Activated T-cell treated with anti-CD3 and anti-CD28 coated beads, Interleukin-2, amount 50 U/mL, for 4 hours (primary cell): ENCODE data around the gene SRRM3. TPM values are rescaled to one million over a fixed set of nuclear protein-coding genes. Genes with fewer than 3 reads are reported as not detected.
"Not testable (repeated sequence)": the region's sequence is repeated elsewhere in the genome, so short reads cannot be mapped to it uniquely, and the experiment has no call there.

ENCODE experiments used
- ATAC-seq, 2 donors: fragments of 200-7000 bp; cut with Tn5 transposase; one replicate each; pipeline ENCODE4 v1.10.0; 2021
- DNase-seq: peaks from one replicate; pipeline ENCODE4 v3.0.0-alpha.2; 2020
- H3K27me3 Mint-ChIP-seq: one replicate; pipeline ENCODE4 v1.8.0; 2021; ENCODE audit warnings: low read depth, mixed read lengths
- H3K36me3 Mint-ChIP-seq: one replicate; pipeline ENCODE4 v1.8.0; 2022; ENCODE audit warnings: mixed read lengths; ENCODE audit not compliant: insufficient read depth
- H3K4me1 Mint-ChIP-seq: one replicate; pipeline ENCODE4 v1.8.0; 2021; ENCODE audit warnings: low read depth, mixed read lengths
- H3K4me3 Mint-ChIP-seq: one replicate; pipeline ENCODE4 v1.8.0; 2021; ENCODE audit warnings: mild to moderate bottlenecking, moderate library complexity, mixed read lengths
- H3K9me3 Mint-ChIP-seq: one replicate; pipeline ENCODE4 v1.8.0; 2021; ENCODE audit warnings: mixed read lengths
- total RNA-seq, 3 donors: library from RNA; stranded (reverse); gene quantifications; one replicate each; pipeline ENCODE4 v1.2.1, GENCODE V29; 2021

The SRRM3 gene
- total RNA-seq, 3 donors from 2014 or later, result 0.10 TPM; not detected in 2

GRCh38 chr7:76292911-76293310, 91.2 kb downstream of the SRRM3 start:
- not testable (repeated sequence) for H3K27me3 Mint-ChIP-seq, H3K36me3 Mint-ChIP-seq, ATAC-seq, H3K4me3 Mint-ChIP-seq, H3K4me1 Mint-ChIP-seq, DNase-seq, H3K9me3 Mint-ChIP-seq

DNA sequence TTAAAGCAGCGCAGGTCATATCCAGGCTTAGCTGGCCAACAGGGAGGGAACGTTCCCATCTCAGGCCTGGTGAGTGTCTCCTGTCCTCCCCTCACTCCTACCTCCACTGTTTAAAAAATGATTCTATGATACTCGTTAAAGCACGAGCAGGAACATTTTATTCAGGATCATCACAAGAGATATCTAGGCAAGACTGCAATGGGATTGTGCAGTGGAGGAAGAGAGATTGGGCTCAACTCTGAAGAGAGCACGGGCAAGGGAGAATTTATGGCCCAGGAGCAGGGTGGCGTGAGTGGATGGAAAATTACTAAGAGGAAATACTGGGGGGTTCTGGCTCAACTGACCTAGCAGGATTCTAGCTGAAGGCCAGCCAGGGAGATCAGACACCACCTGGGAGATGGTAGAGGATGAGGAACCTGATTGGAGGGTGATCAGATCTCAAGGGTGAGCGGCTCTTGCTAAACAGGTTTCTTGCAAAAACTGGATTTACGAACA, 91.8 kb downstream of the SRRM3 start:
- H3K4me1 Mint-ChIP-seq, result peaks cover 8% of the 10 kb centered on the region
- ATAC-seq (no peak), DNase-seq (no peak)
- no peaks in the 10 kb centered on the region for H3K9me3 Mint-ChIP-seq
- no peaks in the 10 kb centered on the region for H3K27me3 Mint-ChIP-seq
- no peak overlapping the region for H3K4me3 Mint-ChIP-seq
- no peaks in the 10 kb centered on the region for H3K36me3 Mint-ChIP-seq

DNA sequence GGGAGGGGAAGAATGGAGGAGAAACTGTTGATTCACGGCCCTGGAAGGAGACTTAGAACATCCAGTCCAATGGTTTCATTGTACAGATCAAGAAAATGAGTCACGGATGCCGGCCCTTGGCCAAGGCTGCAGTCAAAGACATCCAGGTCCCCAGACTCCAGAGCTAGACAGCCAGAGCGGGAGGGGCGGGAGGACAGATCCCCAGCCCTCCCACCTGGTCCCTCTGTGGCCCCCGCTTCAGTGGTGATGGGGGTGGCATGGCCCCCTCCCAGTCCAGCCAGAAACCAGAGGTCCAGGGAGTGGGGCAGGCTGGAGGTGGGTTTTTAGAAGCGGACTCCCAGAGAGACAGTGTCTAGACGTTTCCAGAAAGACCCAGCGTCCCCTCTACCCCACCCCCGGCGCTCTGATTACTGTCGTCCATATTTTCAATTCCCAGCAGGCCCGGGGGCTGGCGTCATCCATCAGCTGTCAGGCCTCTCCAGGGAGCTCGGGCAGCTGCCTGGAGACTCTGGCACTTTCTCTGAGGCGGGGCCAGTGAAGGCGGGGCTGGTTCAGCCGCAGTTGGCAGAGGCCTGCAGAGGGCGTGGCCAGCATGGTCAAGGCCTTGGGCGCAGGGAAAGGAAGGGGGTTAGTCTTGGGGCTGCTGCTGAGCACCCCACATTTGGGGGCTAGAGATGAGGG, 92.8 kb downstream of the SRRM3 start:
- H3K36me3 Mint-ChIP-seq, result no peaks in the 10 kb centered on the region
- H3K4me1 Mint-ChIP-seq, result peaks cover 8% of the 10 kb centered on the region
- DNase-seq (no peak), ATAC-seq (no peak)
- H3K4me3 Mint-ChIP-seq, result no peak overlapping the region
- H3K27me3 Mint-ChIP-seq, result no peaks in the 10 kb centered on the region
- H3K9me3 Mint-ChIP-seq, result no peaks in the 10 kb centered on the region

GRCh38 chr7:76296743-76297740, 95.3 kb downstream of the SRRM3 start:
- DNase-seq, result no peak
- Mint-ChIP-seq H3K4me1 (peaks cover under 1% of the 10 kb centered on the region), H3K27me3 (no peaks in the 10 kb centered on the region), H3K9me3 (no peaks in the 10 kb centered on the region), H3K36me3 (no peaks in the 10 kb centered on the region), H3K4me3 (no peak overlapping the region)
- no peak for ATAC-seq

- Mint-ChIP-seq H3K27me3 (no peaks in the 10 kb centered on the region), H3K36me3 (no peaks in the 10 kb centered on the region), H3K4me3 (no peak overlapping the region), H3K4me1 (peaks cover 18% of the 10 kb centered on the region), H3K9me3 (no peaks in the 10 kb centered on the region)
- no peak for DNase-seq
- no peak for ATAC-seq
Observed at GRCh38 chr7:76300166-76300731, 98.6 kb downstream of the SRRM3 start.

- Mint-ChIP-seq H3K9me3 (no peaks in the 10 kb centered on the region), H3K27me3 (no peaks in the 10 kb centered on the region), H3K4me3 (peak overlapping the region; percentile 16), H3K36me3 (no peaks in the 10 kb centered on the region), H3K4me1 (peaks cover 18% of the 10 kb centered on the region)
- DNase-seq (no peak), ATAC-seq (no peak)
Observed at GRCh38 chr7:76301000-76301399, 99.3 kb downstream of the SRRM3 start.

GRCh38 chr7:76302347-76303201, 100.9 kb downstream of the SRRM3 start, which contains the start of gene HSPB1:
HSPB1 (plus strand) TSS chr7:76302673; CDS start chr7:76302713, 40 bp downstream.
- no peaks in the 10 kb centered on the region for H3K27me3 Mint-ChIP-seq
- H3K36me3 Mint-ChIP-seq, result no peaks in the 10 kb centered on the region
- peak within 1 kb of the TSS; percentile 86 for H3K4me3 Mint-ChIP-seq
- peak; percentile 37 to 53 for ATAC-seq
- peak; percentile 64 for DNase-seq
- H3K4me1 Mint-ChIP-seq, result peaks cover 18% of the 10 kb centered on the region
- no peaks in the 10 kb centered on the region for H3K9me3 Mint-ChIP-seq

DNA sequence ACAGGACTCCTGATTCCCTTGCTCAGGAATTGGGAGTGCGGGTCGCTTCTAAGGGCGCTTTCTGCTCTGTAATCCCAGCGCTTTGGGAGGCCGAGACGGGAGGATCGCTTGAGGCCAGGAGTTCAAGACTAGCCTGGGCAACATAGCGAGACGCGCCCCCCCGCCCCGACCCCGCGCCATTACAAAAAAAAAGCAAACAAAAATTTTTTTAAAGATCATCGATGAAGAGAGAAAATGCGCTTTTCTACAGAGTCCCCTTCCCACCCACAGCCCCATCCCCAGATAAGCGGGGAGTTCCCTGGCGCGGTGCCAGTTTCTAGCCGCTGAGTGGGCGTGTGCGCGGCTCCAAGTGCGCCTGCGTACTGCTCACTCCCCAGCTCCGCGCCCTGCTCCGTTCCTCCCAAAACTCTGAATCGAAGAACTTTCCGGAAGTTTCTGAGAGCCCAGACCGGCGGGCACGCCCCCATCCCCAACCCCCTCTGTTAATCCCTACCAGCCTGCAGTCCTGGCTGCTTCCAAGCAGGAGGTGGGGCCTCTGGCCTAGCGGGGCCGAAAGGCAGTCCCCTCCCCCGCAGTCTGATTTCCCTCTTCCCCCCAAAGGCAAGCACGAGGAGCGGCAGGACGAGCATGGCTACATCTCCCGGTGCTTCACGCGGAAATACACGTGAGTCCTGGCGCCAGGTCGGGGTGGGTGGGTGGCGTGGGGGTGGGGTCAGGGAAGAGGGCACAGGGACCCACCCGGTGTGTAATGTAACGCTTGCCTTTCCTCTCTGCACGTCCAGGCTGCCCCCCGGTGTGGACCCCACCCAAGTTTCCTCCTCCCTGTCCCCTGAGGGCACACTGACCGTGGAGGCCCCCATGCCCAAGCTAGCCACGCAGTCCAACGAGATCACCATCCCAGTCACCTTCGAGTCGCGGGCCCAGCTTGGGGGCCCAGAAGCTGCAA, 101.8 kb downstream of the SRRM3 start:
- Mint-ChIP-seq H3K36me3 (no peaks in the 10 kb centered on the region), H3K27me3 (no peaks in the 10 kb centered on the region)
- ATAC-seq, result peak; percentile 60 to 62

GRCh38 chr7:76304888-76305375, 103.2 kb downstream of the SRRM3 start:
- no peak for DNase-seq
- peak overlapping the region; percentile 19 for H3K4me3 Mint-ChIP-seq
- peaks cover 18% of the 10 kb centered on the region for H3K4me1 Mint-ChIP-seq
- H3K9me3 Mint-ChIP-seq, result no peaks in the 10 kb centered on the region
- no peak for ATAC-seq
- H3K36me3 Mint-ChIP-seq, result no peaks in the 10 kb centered on the region
- no peaks in the 10 kb centered on the region for H3K27me3 Mint-ChIP-seq

More for the DNA sequence above, 101.8 kb downstream of the SRRM3 start:
- Mint-ChIP-seq H3K4me1 (peaks cover 18% of the 10 kb centered on the region), H3K9me3 (no peaks in the 10 kb centered on the region), H3K4me3 (peak overlapping the region; percentile 86)
- DNase-seq, result peak; percentile 83

GRCh38 chr7:76308874-76309273, 107.2 kb downstream of the SRRM3 start:
- ATAC-seq, H3K4me3 Mint-ChIP-seq, H3K27me3 Mint-ChIP-seq, H3K36me3 Mint-ChIP-seq, DNase-seq, H3K9me3 Mint-ChIP-seq, H3K4me1 Mint-ChIP-seq: not testable (repeated sequence)

- not testable (repeated sequence) for H3K4me1 Mint-ChIP-seq, H3K4me3 Mint-ChIP-seq, ATAC-seq, H3K27me3 Mint-ChIP-seq, H3K9me3 Mint-ChIP-seq, H3K36me3 Mint-ChIP-seq, DNase-seq
Observed at GRCh38 chr7:76309341-76310101, 107.8 kb downstream of the SRRM3 start.
